Natural killer cell treated with Interleukin-12 subunit alpha and Interleukin-12 subunit beta and Interleukin-15 and Interleukin-18, amount 100 ng/mL, for 72 hours (primary cell): ENCODE data around the gene NLGN2. TPM values are rescaled to one million over a fixed set of nuclear protein-coding genes. Genes with fewer than 3 reads are reported as not detected.
A peak's percentile ranks its signal among the peaks of the same experiment; 100 is the strongest.

Source experiments
- ATAC-seq, 2 donors: fragments of 150-1000 bp; cut with Tn5 transposase in 1 of 2; sonication (Bioruptor Pico), chemical (Tn5 transposase) in 1 of 2; 2 replicates each; pipeline ENCODE4 v1.10.0; 2021
- DNase-seq: peaks from one replicate; pipeline ENCODE4 v3.0.0; 2022; ENCODE audit warnings: low spot score
- H3K27ac Mint-ChIP-seq, 2 donors: 1 replicate in 1 of 2; 2 replicates in 1 of 2; pipeline ENCODE4 v1.8.0; 2022; ENCODE audit warnings: mixed read lengths in 2 of 2, mild to moderate bottlenecking in 1 of 2, moderate library complexity in 1 of 2
- H3K27me3 Mint-ChIP-seq, 2 donors: 1 replicate in 1 of 2; 2 replicates in 1 of 2; pipeline ENCODE4 v1.8.0; 2022; ENCODE audit warnings: mixed read lengths in 2 of 2
- H3K36me3 Mint-ChIP-seq: one replicate; pipeline ENCODE4 v1.8.0; 2022; ENCODE audit warnings: mixed read lengths
- H3K4me1 Mint-ChIP-seq, 2 donors: 1 replicate in 1 of 2; 2 replicates in 1 of 2; pipeline ENCODE4 v1.8.0; 2022; ENCODE audit warnings: low read depth in 2 of 2, mixed read lengths in 2 of 2, mild to moderate bottlenecking in 1 of 2
- H3K4me3 Mint-ChIP-seq: one replicate; pipeline ENCODE4 v1.8.0; 2022; ENCODE audit warnings: mixed read lengths
- H3K9me3 Mint-ChIP-seq: 2 replicates; pipeline ENCODE4 v1.8.0; 2022; ENCODE audit warnings: mixed read lengths
- total RNA-seq, 2 donors: library from RNA; stranded (reverse); gene quantifications; one replicate each; pipeline ENCODE4 v1.2.3, GENCODE V29; 2022

Gene NLGN2
- total RNA-seq, 2 donors from 2014 or later, result 2.3 to 7.7 TPM

DNA sequence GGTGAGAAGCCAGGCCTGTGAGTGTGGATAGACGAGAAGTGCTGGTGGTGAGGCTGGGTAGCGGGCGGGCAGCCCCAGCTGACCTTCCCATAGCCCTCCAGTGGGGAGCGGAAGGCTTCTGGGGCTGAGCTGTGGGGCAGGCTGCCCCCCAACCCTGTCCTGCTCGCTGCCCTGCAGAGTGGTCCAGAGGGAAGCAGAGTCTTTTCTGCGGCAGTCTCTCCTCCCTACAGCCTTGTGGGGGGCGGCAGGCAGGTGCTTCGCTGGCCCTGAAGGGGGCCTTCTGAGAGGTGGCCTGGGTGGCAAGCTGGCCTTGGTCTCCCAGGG, 3.7 kb downstream of the NLGN2 start:
- Mint-ChIP-seq H3K9me3 (no peaks in the 10 kb centered on the region), H3K27me3 (peaks cover 0 to 17% of the 10 kb centered on the region in 2 donors), H3K4me1 (peaks cover 0 to 5% of the 10 kb centered on the region in 2 donors), H3K4me3 (no peak overlapping the region), H3K27ac (no peak overlapping the region), H3K36me3 (no peaks in the 10 kb centered on the region)
- DNase-seq (no peak), ATAC-seq (no peak)

DNA sequence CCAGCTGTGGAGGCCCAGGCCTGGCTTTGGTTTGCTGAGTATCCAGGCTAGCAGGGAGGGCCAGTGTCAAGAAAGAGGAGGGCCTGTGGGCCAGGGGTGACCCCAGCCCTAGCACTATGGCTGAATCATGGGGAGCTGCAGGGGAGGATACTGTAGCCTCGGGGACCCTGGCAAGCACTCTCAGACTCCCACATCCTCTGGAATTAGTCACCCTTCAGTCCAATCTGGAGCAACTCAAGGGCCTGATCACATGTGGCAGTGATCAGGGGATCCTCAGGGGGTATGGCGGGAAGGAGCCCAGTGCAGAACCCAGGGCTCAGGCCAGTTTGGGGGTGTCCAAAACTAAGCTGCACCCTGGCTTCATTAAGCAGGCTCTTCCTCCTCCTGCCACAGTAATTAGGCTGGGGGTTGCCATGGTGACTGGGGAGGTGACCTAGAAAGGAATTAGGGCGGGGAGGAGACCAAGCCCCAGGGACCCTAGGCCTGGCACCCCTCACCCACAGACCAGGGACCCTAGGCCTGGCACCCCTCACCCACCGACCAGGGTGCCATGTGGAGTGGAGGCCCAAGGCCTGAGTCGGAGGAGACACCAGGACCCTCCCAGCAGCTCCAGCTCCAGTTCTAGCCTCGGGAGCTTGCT, 5.8 kb downstream of the NLGN2 start:
- Mint-ChIP-seq H3K9me3 (no peaks in the 10 kb centered on the region), H3K36me3 (no peaks in the 10 kb centered on the region), H3K27ac (no peak overlapping the region), H3K4me3 (no peak overlapping the region), H3K27me3 (peaks cover 0 to 17% of the 10 kb centered on the region in 2 donors), H3K4me1 (no peaks in the 10 kb centered on the region)
- no peak for ATAC-seq
- no peak for DNase-seq

GRCh38 chr17:7414837-7415236, 7.2 kb downstream of the NLGN2 start:
- no peak for DNase-seq
- H3K4me3 Mint-ChIP-seq, result no peak overlapping the region
- no peak for ATAC-seq
- no peaks in the 10 kb centered on the region for H3K9me3 Mint-ChIP-seq
- H3K36me3 Mint-ChIP-seq, result no peaks in the 10 kb centered on the region
- peaks cover 0 to 8% of the 10 kb centered on the region in 2 donors for H3K27me3 Mint-ChIP-seq
- H3K27ac Mint-ChIP-seq, result no peak overlapping the region
- H3K4me1 Mint-ChIP-seq, result no peaks in the 10 kb centered on the region

DNA sequence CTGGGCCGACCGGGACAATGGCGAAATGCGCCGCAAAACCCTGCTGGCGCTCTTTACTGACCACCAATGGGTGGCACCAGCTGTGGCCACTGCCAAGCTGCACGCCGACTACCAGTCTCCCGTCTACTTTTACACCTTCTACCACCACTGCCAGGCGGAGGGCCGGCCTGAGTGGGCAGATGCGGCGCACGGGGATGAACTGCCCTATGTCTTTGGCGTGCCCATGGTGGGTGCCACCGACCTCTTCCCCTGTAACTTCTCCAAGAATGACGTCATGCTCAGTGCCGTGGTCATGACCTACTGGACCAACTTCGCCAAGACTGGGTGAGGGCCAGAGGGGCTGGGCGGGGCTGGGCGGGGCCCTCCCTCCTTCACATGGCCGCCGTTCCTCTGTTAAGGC, 8.1 kb downstream of the NLGN2 start:
- Mint-ChIP-seq H3K4me3 (no peak overlapping the region), H3K9me3 (no peaks in the 10 kb centered on the region), H3K27ac (no peak overlapping the region), H3K4me1 (no peaks in the 10 kb centered on the region), H3K27me3 (peaks cover 0 to 4% of the 10 kb centered on the region in 2 donors), H3K36me3 (no peaks in the 10 kb centered on the region)
- ATAC-seq (no peak), DNase-seq (no peak)

- Mint-ChIP-seq H3K27ac (peak overlapping the region in 1 of 2 donors; percentile 14), H3K4me3 (no peak overlapping the region), H3K9me3 (no peaks in the 10 kb centered on the region), H3K36me3 (no peaks in the 10 kb centered on the region), H3K4me1 (no peaks in the 10 kb centered on the region), H3K27me3 (peaks cover 0 to 4% of the 10 kb centered on the region in 2 donors)
- ATAC-seq (no peak), DNase-seq (no peak)
Observed at GRCh38 chr17:7416323-7416722, 8.7 kb downstream of the NLGN2 start.

DNA sequence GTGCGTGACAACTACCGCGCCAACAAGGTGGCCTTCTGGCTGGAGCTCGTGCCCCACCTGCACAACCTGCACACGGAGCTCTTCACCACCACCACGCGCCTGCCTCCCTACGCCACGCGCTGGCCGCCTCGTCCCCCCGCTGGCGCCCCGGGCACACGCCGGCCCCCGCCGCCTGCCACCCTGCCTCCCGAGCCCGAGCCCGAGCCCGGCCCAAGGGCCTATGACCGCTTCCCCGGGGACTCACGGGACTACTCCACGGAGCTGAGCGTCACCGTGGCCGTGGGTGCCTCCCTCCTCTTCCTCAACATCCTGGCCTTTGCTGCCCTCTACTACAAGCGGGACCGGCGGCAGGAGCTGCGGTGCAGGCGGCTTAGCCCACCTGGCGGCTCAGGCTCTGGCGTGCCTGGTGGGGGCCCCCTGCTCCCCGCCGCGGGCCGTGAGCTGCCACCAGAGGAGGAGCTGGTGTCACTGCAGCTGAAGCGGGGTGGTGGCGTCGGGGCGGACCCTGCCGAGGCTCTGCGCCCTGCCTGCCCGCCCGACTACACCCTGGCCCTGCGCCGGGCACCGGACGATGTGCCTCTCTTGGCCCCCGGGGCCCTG, 9.5 kb downstream of the NLGN2 start:
- Mint-ChIP-seq H3K4me1 (no peaks in the 10 kb centered on the region), H3K9me3 (no peaks in the 10 kb centered on the region), H3K27me3 (peaks cover 0 to 4% of the 10 kb centered on the region in 2 donors), H3K36me3 (no peaks in the 10 kb centered on the region), H3K4me3 (no peak overlapping the region), H3K27ac (peak overlapping the region in 1 of 2 donors; percentile 14)
- DNase-seq (no peak), ATAC-seq (no peak)

DNA sequence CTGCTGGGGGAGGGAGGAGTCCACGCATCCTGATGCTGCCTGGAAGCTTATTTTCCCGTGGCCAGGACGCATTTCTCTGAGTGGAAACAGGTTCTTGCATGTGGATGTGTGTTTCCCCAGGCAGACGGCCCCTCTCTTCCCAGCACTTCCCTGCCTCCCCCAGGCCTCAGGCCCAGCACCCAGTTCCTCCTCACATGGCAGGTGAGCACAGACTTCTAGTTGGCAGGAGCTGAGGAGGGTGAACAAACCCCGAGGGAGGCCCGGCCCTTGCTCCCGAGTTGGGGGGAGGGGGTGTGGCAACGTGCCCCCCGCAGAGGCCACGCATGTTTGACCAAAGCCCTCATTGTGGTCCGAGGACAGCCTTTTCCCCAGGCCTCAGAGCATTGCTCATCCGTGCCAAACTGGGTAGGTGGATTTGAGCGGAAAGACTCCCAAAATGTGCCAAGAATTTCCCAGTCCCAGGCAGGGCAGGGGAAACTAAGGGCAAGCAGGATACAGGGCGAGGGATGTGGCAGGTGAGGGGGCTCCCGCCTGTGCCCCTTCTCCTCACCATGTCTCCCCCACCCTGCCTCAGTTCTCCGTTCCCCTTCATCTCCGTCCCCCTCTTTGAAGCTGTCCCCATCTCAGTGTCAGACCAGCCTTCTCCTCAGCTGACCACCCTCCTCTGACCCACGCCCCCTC, 11.0 kb downstream of the NLGN2 start:
- peaks cover 0 to 4% of the 10 kb centered on the region in 2 donors for H3K27me3 Mint-ChIP-seq
- no peaks in the 10 kb centered on the region for H3K4me1 Mint-ChIP-seq
- H3K27ac Mint-ChIP-seq, result no peak overlapping the region
- no peaks in the 10 kb centered on the region for H3K9me3 Mint-ChIP-seq
- H3K4me3 Mint-ChIP-seq, result no peak overlapping the region
- ATAC-seq (no peak), DNase-seq (no peak)
- H3K36me3 Mint-ChIP-seq, result no peaks in the 10 kb centered on the region

GRCh38 chr17:7419819-7420610, 12.4 kb downstream of the NLGN2 start, which contains the start of gene SPEM1:
Gene SPEM1, plus strand, starts transcription at chr17:7420324. Its CDS starts 61 bp downstream, at chr17:7420385.
- no peak within 1 kb of the TSS for H3K4me3 Mint-ChIP-seq
- no peak for DNase-seq
- peaks cover 0 to 4% of the 10 kb centered on the region in 2 donors for H3K27me3 Mint-ChIP-seq
- H3K27ac Mint-ChIP-seq, result peak within 1 kb of the TSS in 1 of 2 donors; percentile 32
- H3K36me3 Mint-ChIP-seq, result no peaks in the 10 kb centered on the region
- no peaks in the 10 kb centered on the region for H3K4me1 Mint-ChIP-seq
- ATAC-seq, result no peak
- H3K9me3 Mint-ChIP-seq, result no peaks in the 10 kb centered on the region

GRCh38 chr17:7421186-7421585, 13.5 kb downstream of the NLGN2 start:
- Mint-ChIP-seq H3K27me3 (peaks cover 0 to 4% of the 10 kb centered on the region in 2 donors), H3K36me3 (no peaks in the 10 kb centered on the region), H3K9me3 (no peaks in the 10 kb centered on the region), H3K4me3 (no peak overlapping the region), H3K4me1 (no peaks in the 10 kb centered on the region), H3K27ac (no peak overlapping the region)
- no peak for DNase-seq
- ATAC-seq, result no peak

DNA sequence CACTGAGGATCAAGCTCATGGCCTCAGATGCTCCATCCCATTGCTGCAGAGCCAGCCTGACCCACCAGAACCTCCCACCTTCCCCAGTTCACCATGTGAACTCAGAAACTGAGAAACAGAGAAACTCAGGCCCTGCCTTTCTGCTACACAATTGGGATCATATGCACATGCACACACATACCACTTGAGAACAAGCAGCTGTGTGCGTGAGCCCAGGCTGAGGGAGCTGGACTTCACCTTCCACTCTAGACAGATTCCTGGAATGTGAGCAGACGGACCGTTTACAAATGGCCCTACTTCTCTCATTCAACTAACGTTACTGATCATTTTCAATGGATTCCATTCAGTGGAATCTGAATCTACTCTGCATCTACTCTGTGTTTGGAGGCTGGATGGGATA, 16.0 kb downstream of the NLGN2 start:
- DNase-seq (no peak), ATAC-seq (no peak)
- no peaks in the 10 kb centered on the region for H3K4me1 Mint-ChIP-seq
- H3K36me3 Mint-ChIP-seq, result no peaks in the 10 kb centered on the region
- H3K27ac Mint-ChIP-seq, result no peak overlapping the region
- no peak overlapping the region for H3K4me3 Mint-ChIP-seq
- H3K27me3 Mint-ChIP-seq, result no peaks in the 10 kb centered on the region
- H3K9me3 Mint-ChIP-seq, result no peaks in the 10 kb centered on the region

DNA sequence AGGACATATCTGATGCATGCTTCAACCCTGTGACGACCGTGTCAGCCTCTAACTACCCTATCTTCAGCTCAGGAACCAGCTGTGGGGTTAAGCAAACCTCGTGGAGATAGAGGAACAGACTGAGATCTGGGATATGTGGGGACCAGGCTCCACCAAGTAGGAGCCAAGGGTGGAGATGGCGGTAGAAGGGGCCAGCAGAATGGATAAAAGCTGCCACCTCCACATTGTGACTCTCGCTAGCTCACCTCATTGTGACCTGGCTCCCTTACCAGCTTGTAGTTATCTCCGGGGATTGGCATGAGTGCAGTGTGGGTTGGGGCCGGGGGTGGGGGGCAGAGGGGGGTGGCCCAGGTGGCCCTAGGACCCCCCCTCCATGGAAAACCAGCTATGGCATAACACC, 17.7 kb downstream of the NLGN2 start, which contains the start of gene SPEM2:
Gene SPEM2 (plus strand): TSS at position 301 of the 400 bp plus-strand sequence. CDS start 73 bp downstream, at position 374.
- no peaks in the 10 kb centered on the region for H3K4me1 Mint-ChIP-seq
- no peaks in the 10 kb centered on the region for H3K9me3 Mint-ChIP-seq
- no peaks in the 10 kb centered on the region for H3K36me3 Mint-ChIP-seq
- no peak within 1 kb of the TSS for H3K27ac Mint-ChIP-seq
- H3K4me3 Mint-ChIP-seq, result no peak within 1 kb of the TSS
- no peak for ATAC-seq
- DNase-seq, result no peak
- H3K27me3 Mint-ChIP-seq, result no peaks in the 10 kb centered on the region

GRCh38 chr17:7425756-7426155, 18.1 kb downstream of the NLGN2 start:
- Mint-ChIP-seq H3K27ac (no peak overlapping the region), H3K4me3 (no peak overlapping the region), H3K27me3 (no peaks in the 10 kb centered on the region), H3K36me3 (no peaks in the 10 kb centered on the region), H3K9me3 (no peaks in the 10 kb centered on the region), H3K4me1 (no peaks in the 10 kb centered on the region)
- DNase-seq (no peak), ATAC-seq (no peak)

DNA sequence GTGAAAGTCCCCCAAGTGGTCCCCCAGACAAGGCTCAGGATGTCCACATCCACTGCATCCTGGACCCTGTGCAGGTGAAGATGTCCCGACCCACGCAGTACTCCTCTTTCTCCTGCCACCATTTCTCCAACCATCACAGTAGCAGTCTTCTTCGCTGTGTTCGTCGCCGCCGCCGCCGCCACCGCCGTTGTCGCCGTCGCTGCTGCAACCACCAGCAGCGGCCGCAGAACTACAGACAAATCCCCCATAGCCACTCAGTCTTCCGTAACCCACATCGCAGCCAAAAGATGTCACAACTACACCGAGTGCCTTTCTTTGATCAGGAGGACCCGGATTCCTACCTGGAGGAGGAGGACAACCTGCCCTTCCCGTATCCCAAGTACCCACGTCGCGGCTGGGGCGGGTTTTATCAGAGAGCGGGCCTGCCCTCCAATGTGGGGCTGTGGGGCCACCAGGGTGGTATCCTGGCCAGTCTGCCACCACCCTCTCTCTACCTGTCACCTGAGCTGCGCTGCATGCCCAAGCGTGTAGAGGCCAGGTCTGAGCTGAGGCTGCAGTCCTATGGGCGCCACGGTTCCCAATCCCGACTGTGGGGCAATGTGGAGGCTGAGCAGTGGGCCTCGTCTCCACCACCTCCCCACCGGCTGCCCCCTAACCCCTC, 18.7 kb downstream of the NLGN2 start:
- no peaks in the 10 kb centered on the region for H3K27me3 Mint-ChIP-seq
- ATAC-seq, result no peak
- H3K9me3 Mint-ChIP-seq, result no peaks in the 10 kb centered on the region
- H3K4me3 Mint-ChIP-seq, result no peak overlapping the region
- DNase-seq, result no peak
- H3K4me1 Mint-ChIP-seq, result no peaks in the 10 kb centered on the region
- no peak overlapping the region for H3K27ac Mint-ChIP-seq
- no peaks in the 10 kb centered on the region for H3K36me3 Mint-ChIP-seq
